Neural cell (in vitro differentiated cells): ENCODE results near the gene P2RY8.

Experiments used
- CTCF ChIP-seq: fragments of 450-650 bp; IDR thresholded peaks from 2 replicates; pipeline ENCODE4 v1.5.1; 2014; ENCODE audit warnings: antibody characterized with exemption, mild to moderate bottlenecking, moderate library complexity; ENCODE audit not compliant: poor library complexity, severe bottlenecking
- EZH2 ChIP-seq: fragments of 200-600, 300-800 bp; shearing (Covaris generic), sonication (generic); IDR thresholded peaks from 2 replicates; pipeline ENCODE4 v1.6.1; 2014; ENCODE audit warnings: antibody characterized with exemption, low read length, borderline replicate concordance, mild to moderate bottlenecking; ENCODE audit not compliant: insufficient read depth, poor library complexity, severe bottlenecking
- POLR2AphosphoS5 ChIP-seq: IDR thresholded peaks from 2 replicates; pipeline ENCODE4 v1.6.1; 2012

DNA sequence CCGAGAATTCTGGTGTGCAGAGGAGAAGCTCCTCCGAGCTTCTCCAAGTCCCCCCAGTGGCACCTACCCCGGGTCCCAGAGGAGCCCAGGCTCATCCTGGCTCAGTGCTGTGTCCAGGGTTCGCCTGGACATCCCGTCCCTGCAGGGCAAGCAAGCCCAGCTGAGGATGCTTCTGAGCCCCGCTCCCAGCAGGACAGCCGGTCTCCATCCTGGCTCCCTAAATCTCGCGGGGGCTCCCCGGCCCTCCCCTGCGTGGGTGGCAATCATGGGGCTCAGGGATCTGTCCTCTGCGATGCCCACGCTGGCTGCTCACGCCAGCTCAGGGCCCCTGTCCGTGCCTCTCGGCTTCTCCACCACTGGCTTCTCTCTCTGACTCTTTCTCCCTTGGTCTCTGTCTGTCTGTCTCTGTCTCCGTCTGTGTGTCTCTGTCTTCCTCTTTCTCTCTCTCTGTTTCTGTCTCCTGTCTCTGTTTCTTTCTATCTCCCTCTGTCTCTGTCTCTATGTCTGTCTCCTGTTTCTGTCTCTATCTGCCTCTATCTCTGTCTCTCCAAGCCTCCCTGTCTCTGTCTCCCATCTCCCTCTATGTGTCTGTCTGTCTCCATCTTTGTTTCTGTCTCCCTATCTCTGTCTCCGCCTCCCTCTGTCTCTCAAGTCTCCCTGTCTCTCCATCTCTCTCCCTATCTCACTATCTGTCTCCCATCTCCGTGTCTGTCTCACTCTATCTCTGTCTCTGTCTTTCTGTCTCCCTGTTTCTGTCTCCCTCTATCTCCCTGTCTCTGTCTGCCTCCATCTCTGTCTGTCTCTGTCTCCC lies 117.2 kb downstream of the P2RY8 start:
- TF ChIP-seq EZH2 = no peak
- no peak for TF ChIP-seq POLR2AphosphoS5
- TF ChIP-seq CTCF = no peak
